HG02642 (cell line): ENCODE data around the gene ST8SIA1.

Experiments used
- ATAC-seq: cut with Tn5 transposase; IDR thresholded peaks from one replicate; pipeline ENCODE4 v1.9.1; 2021; ENCODE audit warnings: mild to moderate bottlenecking; ENCODE audit not compliant: unreplicated experiment, poor library complexity

The ST8SIA1 gene

DNA sequence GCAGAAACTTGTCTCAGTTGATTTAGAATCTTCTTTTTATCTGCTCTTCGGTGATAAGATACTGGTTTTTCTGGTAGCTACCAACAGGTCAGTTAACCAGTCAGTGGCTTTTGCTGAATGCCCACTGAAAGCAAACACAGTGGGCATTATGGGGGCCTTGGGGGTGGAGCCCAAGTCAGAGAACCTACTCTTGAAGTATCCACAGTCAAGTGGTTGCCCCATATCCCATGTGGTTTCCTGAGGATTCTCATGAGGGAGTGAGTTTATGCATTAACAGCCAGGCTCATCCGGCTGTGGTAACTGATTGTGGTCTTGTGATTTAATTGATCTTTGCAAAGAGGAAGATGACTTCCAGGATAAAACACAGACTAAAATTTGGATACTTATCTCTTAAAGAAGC lies 83.7 kb downstream of the ST8SIA1 start:
- ATAC-seq = no peak

DNA sequence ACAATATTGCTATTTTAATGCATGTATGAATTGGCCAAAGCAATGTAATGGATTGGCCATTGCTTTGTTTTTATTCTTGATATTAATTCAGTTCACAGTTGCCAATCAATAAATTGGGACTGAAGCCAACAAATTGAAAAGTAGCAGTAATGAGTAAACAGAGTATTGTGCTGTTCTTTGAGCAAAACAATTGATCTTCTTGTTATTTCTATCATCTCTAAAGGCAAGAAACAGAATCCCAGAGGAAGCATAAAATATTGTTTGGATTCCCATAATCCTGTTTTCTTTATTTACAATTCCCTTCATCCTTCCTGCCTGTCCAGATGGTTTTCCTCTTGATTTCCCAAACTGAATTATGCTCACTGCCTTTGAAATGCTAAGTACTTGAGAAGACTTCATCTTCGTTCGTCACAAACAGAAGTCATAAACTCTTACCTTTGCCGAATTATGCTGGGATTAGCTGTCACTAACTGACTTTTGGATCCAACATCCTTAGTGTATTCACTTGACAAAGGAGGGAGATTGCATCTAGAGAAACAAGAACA lies 85.9 kb downstream of the ST8SIA1 start:
- ATAC-seq = no peak

DNA sequence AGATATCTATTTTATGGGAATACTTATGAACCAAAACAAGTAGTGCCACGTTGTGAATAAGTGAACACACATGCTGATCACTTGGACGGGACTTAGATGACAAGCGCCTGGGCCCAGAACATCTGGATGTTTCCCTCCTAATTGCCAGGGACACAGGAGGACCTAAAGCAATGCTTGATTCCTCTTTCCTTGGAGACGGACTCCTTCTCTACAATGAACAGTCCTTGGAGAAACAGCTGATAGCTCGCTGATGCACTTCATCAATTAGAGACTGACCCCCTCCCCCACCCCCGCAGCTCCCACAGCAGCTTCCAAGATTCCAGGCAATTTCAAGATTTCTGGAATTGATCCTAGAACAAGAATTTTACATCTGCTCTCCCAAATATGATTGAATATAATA lies 86.4 kb downstream of the ST8SIA1 start:
- ATAC-seq = no peak

DNA sequence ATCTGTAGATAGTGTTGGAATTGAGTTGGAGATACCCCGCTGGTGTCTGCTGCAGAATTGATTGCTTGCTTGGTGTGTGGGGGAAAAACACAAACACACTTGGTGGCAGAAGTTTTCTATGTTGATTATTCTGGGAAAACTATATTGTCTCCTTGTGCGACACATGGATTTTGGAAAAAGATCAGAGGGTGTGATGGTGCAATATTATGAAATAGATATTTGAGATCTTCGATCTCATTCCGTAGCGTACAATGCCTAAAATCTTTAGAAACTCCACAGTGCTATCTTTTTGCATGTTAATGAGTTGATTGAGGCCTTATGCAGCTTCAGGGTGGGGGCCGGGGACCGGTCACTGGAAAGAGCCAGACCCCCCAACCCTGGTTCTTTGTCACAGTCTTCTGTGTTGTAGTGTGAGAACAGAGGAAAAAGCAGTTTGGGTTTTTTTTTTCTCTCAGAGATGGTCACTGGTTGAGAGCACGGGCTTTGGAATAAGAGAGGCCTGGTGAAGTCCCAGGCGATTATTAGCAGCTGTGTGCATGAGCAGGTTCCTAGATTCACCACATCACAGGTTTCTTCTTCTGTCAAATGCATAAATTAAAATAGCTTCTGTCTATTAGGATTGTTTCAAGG lies 88.2 kb downstream of the ST8SIA1 start:
- ATAC-seq = no peak

DNA sequence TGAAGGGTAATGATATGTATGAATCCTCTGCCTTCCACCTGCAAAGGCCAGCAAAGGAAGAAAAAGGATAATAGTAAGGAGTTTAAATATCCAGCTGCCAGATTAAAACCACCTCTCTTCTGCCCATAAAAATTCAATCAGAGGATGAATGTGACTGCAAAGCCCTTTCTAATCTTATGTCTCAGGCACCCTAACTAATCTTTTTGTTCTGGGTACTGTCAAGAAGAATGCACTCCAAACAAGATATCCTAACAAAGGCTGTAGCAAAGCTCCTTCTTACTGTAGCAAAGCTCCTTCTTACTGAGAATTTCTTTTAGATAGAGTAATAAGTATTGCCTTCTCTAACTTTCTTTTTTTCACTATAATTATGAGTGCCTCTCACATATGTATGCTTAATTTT lies 91.8 kb downstream of the ST8SIA1 start:
- ATAC-seq = no peak

DNA sequence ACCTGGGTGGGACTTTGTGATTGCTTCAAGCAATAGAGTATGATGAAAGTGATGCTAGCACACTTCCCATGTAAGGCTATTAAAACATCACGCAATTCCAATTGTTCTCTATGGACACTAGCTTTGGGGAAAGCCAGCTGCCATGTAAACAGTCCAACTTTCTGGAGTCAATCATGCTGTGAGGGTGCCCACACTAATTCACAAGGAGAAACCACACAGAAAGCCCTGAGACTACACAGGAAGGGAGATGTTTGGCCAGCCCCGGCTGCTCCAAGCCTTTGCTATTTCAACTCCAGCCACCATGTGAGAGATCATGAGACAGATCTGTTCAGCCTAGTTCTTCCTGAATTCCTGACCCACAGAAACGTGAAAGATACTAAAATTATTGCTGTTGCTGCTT lies 96.3 kb downstream of the ST8SIA1 start:
- ATAC-seq = no peak

DNA sequence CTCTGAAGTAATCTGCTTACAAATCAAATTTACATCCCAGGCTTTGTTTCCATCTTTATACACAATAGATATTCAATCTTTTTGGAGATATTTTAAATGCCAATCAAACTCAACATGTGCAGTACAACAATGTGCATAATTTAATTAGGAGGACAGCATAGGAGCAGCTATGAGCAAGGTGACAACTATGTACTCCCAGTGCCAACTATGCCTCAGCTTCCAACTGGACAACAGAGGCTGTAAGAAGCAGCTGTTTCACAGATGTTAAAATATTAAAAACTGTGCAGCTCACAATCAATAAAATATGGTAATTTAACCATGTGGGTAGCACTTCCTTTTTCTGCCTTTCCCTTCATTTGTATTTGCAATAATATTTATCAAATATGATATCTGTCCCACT lies 99.9 kb downstream of the ST8SIA1 start:
- no peak for ATAC-seq

DNA sequence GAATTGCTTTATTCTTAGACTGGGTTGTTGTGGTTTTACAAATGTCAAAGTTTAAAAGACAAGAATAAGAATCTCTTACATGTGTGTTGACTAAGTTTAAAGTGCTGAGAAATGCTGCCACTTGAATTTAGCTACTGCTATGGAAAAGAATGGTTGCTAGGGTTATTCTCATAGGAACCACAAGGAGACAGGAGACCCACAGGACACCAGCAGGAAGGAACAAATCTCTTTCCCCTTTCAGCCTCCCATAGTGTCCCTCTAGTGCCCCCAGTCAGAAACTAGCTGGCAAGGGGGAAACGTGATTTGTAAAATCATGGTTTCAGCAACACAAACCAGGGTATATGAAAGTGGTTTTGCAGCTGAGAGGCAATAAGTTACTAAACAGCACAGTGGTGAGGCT lies 102.7 kb downstream of the ST8SIA1 start:
- no peak for ATAC-seq

DNA sequence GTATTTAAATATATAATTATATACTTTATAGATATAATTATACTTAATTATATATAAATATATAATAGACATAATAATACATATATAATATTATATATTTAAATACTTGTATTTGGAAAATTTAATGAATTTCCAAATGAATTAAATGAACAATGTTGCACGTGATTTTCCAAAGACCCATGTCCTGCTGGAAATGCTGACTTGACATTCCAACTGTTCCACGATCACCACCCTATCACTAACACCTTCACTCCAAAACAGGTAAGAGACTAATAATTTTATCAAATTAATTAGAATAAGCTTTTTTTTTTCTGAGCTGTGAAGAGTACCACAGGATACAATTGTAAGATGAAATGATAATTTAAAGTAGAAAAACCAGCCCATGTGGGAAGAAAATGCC lies 103.4 kb downstream of the ST8SIA1 start:
- no peak for ATAC-seq

DNA sequence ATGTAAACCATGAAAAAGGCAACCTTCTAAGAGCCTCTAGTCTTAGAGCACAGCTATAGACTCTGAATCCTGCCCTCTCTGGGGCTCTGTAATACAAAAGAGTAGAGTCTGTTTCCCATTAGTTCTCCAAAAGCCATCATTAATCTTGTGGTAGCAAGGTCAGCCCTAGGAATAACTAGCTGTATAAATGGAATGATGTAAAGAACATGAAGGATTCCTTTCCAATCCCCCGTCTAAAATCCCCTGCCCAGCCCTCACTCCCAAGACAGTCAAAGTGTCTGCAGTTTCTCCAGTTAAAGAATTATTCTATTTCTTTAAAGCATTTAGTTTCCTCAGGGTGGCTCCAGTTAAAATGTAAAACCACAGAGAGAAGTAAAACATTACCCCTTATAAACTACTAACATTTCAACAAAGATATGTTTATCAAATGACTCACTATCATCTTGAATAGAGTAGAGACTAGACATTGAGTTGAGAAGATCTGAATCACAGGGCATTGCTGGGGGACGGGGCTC lies 104.2 kb downstream of the ST8SIA1 start:
- no peak for ATAC-seq

DNA sequence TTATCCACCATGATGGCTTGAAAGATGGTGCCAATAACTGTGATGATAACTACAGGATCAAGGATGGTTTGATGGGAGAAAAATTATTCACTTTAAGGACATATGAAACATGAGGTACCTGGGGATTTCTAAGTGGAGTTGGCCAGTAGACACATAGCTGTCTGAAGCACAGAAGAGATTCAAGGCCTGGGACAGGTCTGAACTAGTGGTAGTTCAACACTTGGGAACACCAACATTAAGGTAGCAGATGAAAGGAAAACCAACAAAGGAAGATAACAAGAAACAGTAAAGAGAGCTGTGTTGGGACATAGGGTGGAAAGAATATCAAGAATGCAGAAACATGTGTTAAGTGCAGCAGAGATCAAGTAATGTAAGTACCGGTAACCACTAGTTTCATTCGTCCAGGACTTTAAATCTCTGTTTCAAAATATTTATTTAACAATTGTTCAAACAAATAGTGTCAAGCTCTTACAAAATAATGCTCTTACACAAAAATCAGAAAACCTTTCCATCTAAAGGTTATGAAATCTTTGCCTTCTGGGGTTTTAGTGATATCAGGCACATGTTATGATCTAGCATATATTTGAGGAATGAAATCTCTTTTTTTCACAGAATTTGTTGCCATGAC lies 104.7 kb downstream of the ST8SIA1 start:
- no peak for ATAC-seq

DNA sequence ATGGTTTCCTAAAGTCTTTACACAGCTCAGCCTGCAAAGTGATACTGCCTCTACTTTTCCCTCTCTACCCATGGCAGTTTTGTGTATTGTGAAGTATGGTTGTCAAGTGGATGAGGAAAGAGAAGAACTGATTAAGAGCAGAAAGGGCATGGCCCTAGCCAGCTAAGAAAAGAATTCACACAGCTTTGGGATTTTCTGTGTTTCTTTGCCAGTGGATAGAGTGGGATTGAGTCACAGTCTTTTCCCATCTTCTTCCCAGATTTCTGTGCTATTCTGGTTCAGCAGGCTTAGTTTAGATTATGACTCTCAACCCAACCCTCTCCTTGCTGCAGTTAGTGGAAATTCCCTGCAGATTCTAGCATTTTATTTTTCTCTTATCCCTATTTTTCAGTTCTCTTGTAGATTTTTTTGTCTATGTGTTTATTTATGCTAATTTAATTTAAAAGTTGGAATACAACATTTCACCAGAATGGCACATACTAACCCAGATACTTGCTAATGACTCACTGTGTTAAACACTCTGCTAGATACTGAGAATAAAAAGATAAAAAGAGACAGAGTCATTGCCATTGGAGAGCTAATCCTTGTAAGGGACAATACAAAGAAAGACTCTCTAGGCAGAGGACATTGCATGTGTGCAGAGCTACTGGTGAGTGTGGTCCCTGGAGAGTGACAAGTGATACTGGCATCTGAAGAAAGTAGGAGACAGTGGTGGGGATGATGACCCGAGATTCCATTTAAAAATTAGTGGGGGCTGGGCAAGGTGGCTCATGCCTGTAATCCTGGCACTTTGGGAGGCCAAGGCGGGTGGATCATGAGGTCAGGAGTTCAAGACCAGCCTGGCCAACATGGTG lies 106.3 kb downstream of the ST8SIA1 start:
- no peak for ATAC-seq

DNA sequence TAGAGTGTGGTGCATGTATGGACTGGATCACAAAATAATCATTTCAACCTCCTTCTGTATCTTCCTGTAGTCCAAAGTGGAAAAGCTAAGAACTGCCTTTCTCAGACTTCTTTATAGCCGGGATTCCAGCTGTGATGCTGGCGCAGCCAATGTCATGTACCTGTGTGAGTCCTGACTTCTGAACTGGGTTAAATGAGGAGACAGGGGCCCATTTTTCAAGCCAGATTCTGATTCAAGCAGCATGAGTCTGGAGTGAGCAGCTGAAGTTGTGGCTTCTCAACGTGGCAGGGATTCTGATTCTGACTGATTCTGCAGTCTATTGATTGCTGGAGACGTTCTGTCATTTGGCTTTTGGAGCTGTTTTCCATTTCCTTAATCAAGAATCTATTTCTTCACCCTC lies 111.2 kb downstream of the ST8SIA1 start:
- no peak for ATAC-seq

DNA sequence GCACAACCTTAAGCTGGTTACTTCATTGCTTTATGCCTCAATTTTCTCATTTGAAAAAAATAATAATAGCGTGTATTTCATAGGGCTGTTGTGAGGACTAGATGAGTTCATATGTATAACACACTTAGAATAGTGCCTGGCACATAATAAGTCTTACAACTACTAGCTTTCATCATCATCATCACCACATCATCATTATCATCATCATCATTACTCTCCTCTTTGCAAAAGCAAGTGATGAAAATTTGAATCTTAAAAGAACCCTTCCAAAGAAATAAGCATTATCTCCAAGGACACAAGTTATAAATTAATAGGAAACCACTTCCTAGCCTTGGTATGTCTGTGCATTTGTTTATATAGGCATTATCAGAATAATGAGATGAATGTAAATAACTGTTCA lies 117.0 kb downstream of the ST8SIA1 start:
- ATAC-seq = no peak

DNA sequence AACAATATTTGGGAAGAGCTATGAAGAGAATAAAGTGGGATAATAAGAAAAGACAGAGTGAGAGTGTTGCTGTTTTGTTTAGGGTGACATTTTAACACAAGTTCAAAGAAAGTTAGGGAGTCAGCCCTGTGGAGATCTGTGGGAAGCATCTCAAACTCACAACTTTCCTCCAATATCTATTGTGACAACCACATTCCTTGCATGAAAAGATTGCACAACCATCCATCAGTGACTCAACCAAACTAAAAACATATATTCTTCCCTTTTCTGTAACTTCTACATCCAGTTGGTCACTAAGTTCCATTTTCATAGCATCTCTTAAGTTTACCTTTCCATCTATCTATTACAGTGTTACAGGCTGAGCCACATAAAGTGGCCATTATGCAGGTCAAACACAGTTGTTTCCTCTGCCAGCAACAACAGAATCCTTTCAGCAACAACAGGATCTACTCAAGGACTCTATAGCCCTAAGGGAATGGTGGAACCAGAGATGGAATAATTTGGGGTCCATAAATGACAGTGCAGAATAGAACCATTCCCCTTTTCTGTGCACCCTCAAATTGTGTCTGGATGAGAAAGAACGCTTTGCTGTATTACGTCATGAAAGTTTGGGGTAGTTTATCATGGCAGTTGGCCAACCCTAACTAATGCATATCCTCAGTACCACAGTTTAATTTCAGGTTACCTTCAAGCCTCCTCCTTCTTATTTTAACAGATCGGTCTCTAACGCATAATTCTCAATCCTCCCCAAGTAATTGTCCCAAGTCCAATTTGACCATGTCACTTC lies 118.8 kb downstream of the ST8SIA1 start:
- no peak for ATAC-seq

DNA sequence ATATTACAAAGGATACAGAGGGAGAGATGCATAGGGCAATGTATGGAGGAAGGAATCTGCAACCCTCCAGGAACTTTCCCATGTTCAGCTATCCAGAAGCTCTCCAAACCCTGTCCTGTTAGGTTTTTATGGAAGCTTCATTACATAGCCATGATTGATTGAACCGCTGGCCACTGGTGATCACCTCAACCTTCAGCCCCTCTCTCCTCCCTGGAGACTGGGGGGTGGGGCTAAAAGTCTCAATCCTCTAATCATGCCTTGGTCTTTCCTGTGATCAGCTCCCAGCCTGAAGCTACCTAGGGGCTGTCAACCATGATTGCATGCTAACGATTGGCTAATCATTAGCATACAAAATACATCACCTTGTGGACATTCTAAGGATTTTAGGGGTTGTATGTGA lies 123.4 kb downstream of the ST8SIA1 start:
- ATAC-seq = no peak

DNA sequence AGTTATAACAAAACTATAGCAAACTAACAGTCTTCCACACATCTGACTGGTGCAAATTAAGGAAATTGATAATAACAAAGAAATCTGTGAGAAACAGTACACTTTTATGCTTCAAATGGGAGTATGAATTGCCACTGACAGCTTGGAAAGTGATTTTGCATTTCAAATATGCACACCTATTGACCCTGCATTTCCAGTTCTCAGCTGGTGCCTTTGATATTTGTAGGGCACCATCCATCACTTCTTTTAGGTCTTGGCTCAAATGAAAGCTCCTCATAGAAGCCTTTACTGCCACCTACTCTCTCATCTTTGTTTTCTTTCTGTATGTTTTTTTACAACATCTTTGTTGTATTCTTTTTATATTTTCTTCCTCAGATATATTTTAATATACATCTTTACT lies 125.1 kb downstream of the ST8SIA1 start:
- ATAC-seq = no peak

DNA sequence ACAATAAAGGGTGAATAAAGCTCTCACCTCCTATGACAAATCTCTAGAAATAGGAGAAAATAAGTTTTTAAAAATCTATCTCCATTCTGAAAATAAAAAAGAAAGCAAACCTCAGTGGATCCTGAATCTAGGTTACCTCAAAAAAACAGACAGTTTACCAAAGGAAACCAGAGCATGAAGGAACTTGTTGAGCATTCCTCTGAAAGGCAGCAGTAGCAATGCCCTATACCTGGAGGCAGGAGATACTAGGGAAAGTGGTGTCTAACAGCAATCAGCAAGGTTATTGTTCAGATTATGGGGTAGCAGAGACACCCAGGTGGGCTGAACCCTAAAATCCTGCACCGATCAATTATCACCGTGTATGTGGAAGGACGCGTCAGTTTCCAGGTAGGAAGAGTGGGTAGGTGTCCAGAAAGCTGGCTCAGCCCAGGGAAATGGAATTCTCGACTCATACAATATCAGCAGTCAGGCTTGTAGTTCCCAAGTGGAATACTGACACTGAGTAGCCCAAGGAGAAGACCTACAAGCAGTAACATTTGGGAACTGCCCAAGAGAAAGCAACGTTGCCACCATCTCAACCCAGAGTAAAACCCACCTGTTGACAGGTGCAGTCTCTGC lies 128.3 kb downstream of the ST8SIA1 start:
- ATAC-seq = no peak

DNA sequence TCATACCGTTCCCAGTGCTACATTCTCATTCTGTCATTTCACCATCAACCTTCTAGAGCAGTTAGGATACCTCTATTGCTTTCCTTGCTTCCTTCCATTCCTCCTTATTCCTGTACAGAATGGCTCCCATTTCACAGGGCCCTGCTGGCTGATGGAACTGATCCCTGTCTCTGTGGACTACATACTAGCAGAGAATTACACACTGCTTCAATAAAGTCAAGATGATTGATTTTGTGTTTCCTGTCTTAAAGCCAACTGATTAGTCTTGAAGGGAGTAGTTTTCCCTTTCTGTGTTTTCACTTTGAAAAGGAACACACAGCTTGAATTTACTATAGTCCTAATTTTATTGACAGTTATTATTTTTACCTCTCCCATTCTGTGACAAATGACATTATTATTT lies 130.1 kb downstream of the ST8SIA1 start:
- ATAC-seq = no peak

DNA sequence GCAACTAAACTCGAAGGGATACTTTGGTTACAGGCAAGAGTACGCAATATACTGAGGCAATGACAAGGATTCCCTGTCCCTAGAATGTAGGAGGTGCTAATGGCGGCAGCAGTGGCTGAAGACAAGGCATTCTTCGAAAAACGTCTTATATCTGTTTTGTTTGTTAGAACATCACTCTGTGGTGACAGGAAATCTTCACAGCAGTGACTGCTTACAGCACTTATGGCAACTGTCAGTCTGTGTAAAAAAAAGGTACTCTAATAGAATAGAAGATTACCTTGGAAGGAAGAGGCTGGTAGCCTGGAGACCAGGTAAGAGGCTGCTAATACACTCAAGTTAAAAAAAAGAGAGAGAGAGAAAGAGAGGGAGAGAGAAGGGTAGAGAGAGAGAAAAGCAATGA lies 131.7 kb downstream of the ST8SIA1 start:
- no peak for ATAC-seq
